GM23338 (cell line): ENCODE results near the gene RAB36. TPM values are rescaled to one million over a fixed set of nuclear protein-coding genes. Genes with fewer than 3 reads are reported as not detected.

Experiments
- ATAC-seq: fragments of 200-7000 bp; cut with Tn5 transposase; 3 replicates; pipeline ENCODE4 v1.9.1; 2020
- DNase-seq: peaks from one replicate; pipeline ENCODE4 v3.0.0-alpha.2; 2015; ENCODE audit warnings: low spot score
- H2AFZ ChIP-seq: fragments of 200-600 bp; sonication (generic); 2 replicates; pipeline ENCODE4 v1.8.0; 2016; ENCODE audit warnings: antibody characterized with exemption, mild to moderate bottlenecking, moderate library complexity
- H3F3A ChIP-seq: fragments of 200-600 bp; sonication (generic); replicated peaks from 2 replicates; pipeline ENCODE4 v1.8.0; 2017; ENCODE audit warnings: antibody characterized with exemption, mixed run types, low read depth
- H3K27ac ChIP-seq: fragments of 200-600 bp; sonication (generic); 2 replicates; pipeline ENCODE4 v1.6.1; 2016; ENCODE audit warnings: low read depth
- H3K27me3 ChIP-seq: fragments of 200-600 bp; sonication (generic); 2 replicates; pipeline ENCODE4 v1.8.0; 2016; ENCODE audit warnings: mild to moderate bottlenecking, mixed run types, moderate library complexity; ENCODE audit not compliant: insufficient read depth
- H3K36me3 ChIP-seq: fragments of 200-600 bp; sonication (generic); 2 replicates; pipeline ENCODE4 v1.8.0; 2016; ENCODE audit warnings: mild to moderate bottlenecking; ENCODE audit not compliant: insufficient read depth
- H3K4me1 ChIP-seq: fragments of 200-600 bp; sonication (generic); 2 replicates; pipeline ENCODE4 v1.8.0; 2016; ENCODE audit warnings: mild to moderate bottlenecking, moderate library complexity; ENCODE audit not compliant: insufficient read depth
- H3K4me2 ChIP-seq: fragments of 200-600 bp; sonication (generic); 2 replicates; pipeline ENCODE4 v1.7.1; 2017; ENCODE audit warnings: mixed run types
- H3K4me3 ChIP-seq: fragments of 200-600 bp; sonication (generic); 2 replicates; pipeline ENCODE4 v1.6.1; 2016; ENCODE audit warnings: mixed run types
- H3K79me2 ChIP-seq: fragments of 200-600 bp; sonication (generic); replicated peaks from 2 replicates; pipeline ENCODE4 v1.8.0; 2017; ENCODE audit warnings: mild to moderate bottlenecking; ENCODE audit not compliant: insufficient read depth
- H3K9me2 ChIP-seq: fragments of 200-600 bp; sonication (generic); 2 replicates; pipeline ENCODE4 v1.8.0; 2017; ENCODE audit not compliant: insufficient read depth
- H4K20me1 ChIP-seq: fragments of 200-600 bp; sonication (generic); replicated peaks from 2 replicates; pipeline ENCODE4 v1.8.0; 2017; ENCODE audit warnings: mild to moderate bottlenecking; ENCODE audit not compliant: insufficient read depth
- H3K27ac Mint-ChIP-seq: 2 replicates; pipeline ENCODE4 v1.8.0; 2020; ENCODE audit warnings: inconsistent platforms, mild to moderate bottlenecking, moderate library complexity, mixed read lengths
- H3K27me3 Mint-ChIP-seq: 3 replicates; pipeline ENCODE4 v1.8.0; 2022; ENCODE audit warnings: low read depth, mild to moderate bottlenecking, moderate library complexity, mixed read lengths, inconsistent platforms; ENCODE audit not compliant: insufficient read depth, poor library complexity
- H3K36me3 Mint-ChIP-seq: 3 replicates; pipeline ENCODE4 v1.8.0; 2021; ENCODE audit warnings: low read depth, mild to moderate bottlenecking, inconsistent platforms, moderate library complexity, mixed read lengths
- H3K4me1 Mint-ChIP-seq: 3 replicates; pipeline ENCODE4 v1.8.0; 2020; ENCODE audit warnings: mild to moderate bottlenecking, inconsistent platforms, mixed read lengths
- H3K4me3 Mint-ChIP-seq: 3 replicates; pipeline ENCODE4 v1.8.0; 2021; ENCODE audit warnings: moderate library complexity, mild to moderate bottlenecking, inconsistent platforms, mixed read lengths
- H3K9me3 Mint-ChIP-seq: 3 replicates; pipeline ENCODE4 v1.8.0; 2020; ENCODE audit warnings: moderate library complexity, mild to moderate bottlenecking, inconsistent platforms, mixed read lengths
- CREB1 ChIP-seq: fragments of 250-450 bp; sonication (Bioruptor Pico); IDR thresholded peaks from 2 replicates; pipeline ENCODE4 v1.5.0; 2020; ENCODE audit warnings: low read depth, mild to moderate bottlenecking, moderate library complexity
- CTCF ChIP-seq, 2 experiments: fragments of 200-600 bp in 1 of 2; sonication (generic) in 1 of 2; conservative IDR thresholded peaks; 2 replicates each; pipeline versions ENCODE4 v1.5.1 to v1.6.1; 2016 to 2017; ENCODE audit warnings: antibody characterized with exemption in 2 of 2, low read depth in 2 of 2, mild to moderate bottlenecking in 2 of 2, moderate library complexity in 1 of 2
- ETS1 ChIP-seq: IDR thresholded peaks from 2 replicates; pipeline ENCODE4 v1.6.1; 2016; ENCODE audit warnings: antibody characterized with exemption
- EZH2 ChIP-seq: fragments of 200-600 bp; sonication (generic); IDR thresholded peaks from one replicate; pipeline ENCODE4 v1.8.0; 2017; ENCODE audit warnings: antibody characterized with exemption, mild to moderate bottlenecking, low read depth; ENCODE audit not compliant: unreplicated experiment
- EZH2phosphoT487 ChIP-seq: fragments of 200-600 bp; sonication (generic); IDR thresholded peaks from one replicate; pipeline ENCODE4 v1.8.1; 2018; ENCODE audit warnings: antibody characterized with exemption; ENCODE audit not compliant: unreplicated experiment
- NANOG ChIP-seq: IDR thresholded peaks from 2 replicates; pipeline ENCODE4 v1.6.1; 2016; ENCODE audit warnings: antibody characterized with exemption, borderline replicate concordance
- POLR2AphosphoS5 ChIP-seq: IDR thresholded peaks from 2 replicates; pipeline ENCODE4 v1.6.1; 2016; ENCODE audit warnings: antibody characterized with exemption, low read depth
- STAT1 ChIP-seq: IDR thresholded peaks from one replicate; pipeline ENCODE4 v1.6.1; 2016; ENCODE audit warnings: antibody characterized with exemption; ENCODE audit not compliant: unreplicated experiment
- ZNF114 ChIP-seq: fragments of 250-450 bp; sonication (Bioruptor Pico); IDR thresholded peaks from 2 replicates; pipeline ENCODE4 v1.5.0; 2020; ENCODE audit warnings: mild to moderate bottlenecking, moderate library complexity
- ZNF331 ChIP-seq: fragments of 250-450 bp; sonication (Bioruptor Pico); IDR thresholded peaks from 2 replicates; pipeline ENCODE4 v1.5.0; 2020; ENCODE audit warnings: low read depth, mild to moderate bottlenecking, moderate library complexity
- ZNF462 ChIP-seq: fragments of 250-450 bp; sonication (Bioruptor Pico); IDR thresholded peaks from 2 replicates; pipeline ENCODE4 v1.5.0; 2020; ENCODE audit warnings: mild to moderate bottlenecking, moderate library complexity
- polyA plus RNA-seq: library from polyadenylated mRNA; unstranded; fragments of >200 nt; fragmentation: Nextera tagmentation; extraction: Ambion mirVana; gene quantifications from 2 replicates; pipeline ENCODE4 v1.2.1, GENCODE V29; 2016
- total RNA-seq: library from RNA; depleted of rRNA; stranded (reverse); fragments of >200 nt; shearing (Covaris generic); gene quantifications from 2 replicates; pipeline ENCODE4 v1.2.3, GENCODE V29; 2014

RAB36 gene
- total and polyA plus RNA-seq, 2 experiments from 2014 or later, result 0.58 to 1.2 TPM

- TF ChIP-seq STAT1 (no peak), CTCF (conservative IDR thresholded peaks at IDR 0.05; ENCODE audit: low read depth in 2 of 2) (no peak)
These were observed 41.9 kb downstream of the RAB36 start (continued) for GRCh38 chr22:23187211-23187610.

- Mint-ChIP-seq H3K9me3 (no peaks in the 10 kb centered on the region), H3K36me3 (peaks cover 44% of the 10 kb centered on the region), H3K27ac (peak overlapping the region; percentile 12; the same call in 1 of the 2 replicates), H3K27me3 (peaks cover 15% of the 10 kb centered on the region), H3K4me3 (no peak overlapping the region; the same call in 2 of the 3 replicates), H3K4me1 (peaks cover 74% of the 10 kb centered on the region)
- H4K20me1 ChIP-seq, result peaks cover 91% of the 10 kb centered on the region
- no peaks in the 10 kb centered on the region for H3K27me3 ChIP-seq
- no peaks in the 10 kb centered on the region for H3K36me3 ChIP-seq
- no peaks in the 10 kb centered on the region for H3K9me2 ChIP-seq
- ATAC-seq (peak; percentile 61), DNase-seq (no peak)
- H3K79me2 ChIP-seq, result peaks cover 100% of the 10 kb centered on the region
- peaks cover 70% of the 10 kb centered on the region for H3K4me1 ChIP-seq
- peak overlapping the region; percentile 42; the same call in 1 of the 2 replicates for H3K4me2 ChIP-seq
- H3K27ac ChIP-seq, result peak overlapping the region; percentile 45; the same call in 1 of the 2 replicates
- H2AFZ ChIP-seq, result no peak overlapping the region
- H3K4me3 ChIP-seq, result no peak overlapping the region
- H3F3A ChIP-seq, result no peaks in the 10 kb centered on the region
- TF ChIP-seq EZH2phosphoT487 (no peak), CTCF (conservative IDR thresholded peaks at IDR 0.05; ENCODE audit: low read depth in 2 of 2) (no peak), ZNF331 (CRISPR knock-in tag) (no peak), STAT1 (no peak), POLR2AphosphoS5 (no peak), EZH2 (no peak), ZNF462 (CRISPR knock-in tag) (no peak), NANOG (no peak), ETS1 (no peak), ZNF114 (CRISPR knock-in tag) (no peak), CREB1 (no peak)
These were observed 42.8 kb downstream of the RAB36 start for GRCh38 chr22:23187871-23188700.
